Left lung (tissue), 10 donors: Measurements from ENCODE around the gene SEM1. TPM values are rescaled to one million over a fixed set of nuclear protein-coding genes. Genes with fewer than 3 reads are reported as not detected.

Experiments
- ATAC-seq: fragments of 200-7000 bp; cut with Tn5 transposase; one replicate; pipeline ENCODE4 v1.9.1; 2020; ENCODE audit warnings: moderate library complexity
- DNase-seq, 4 donors: peaks; one replicate each; pipeline ENCODE4 v3.0.0-alpha.2; 2013 to 2020
- H3K27ac ChIP-seq, 2 donors: fragments of 200-600 bp; sonication (generic) in 1 of 2; one replicate each; pipeline versions ENCODE4 v1.5.0 to v1.8.0; 2020 to 2021
- H3K27me3 ChIP-seq, 2 donors: fragments of 200-600 bp; sonication (generic) in 1 of 2; one replicate each; pipeline versions ENCODE4 v1.5.0 to v1.8.0; 2020 to 2021
- H3K36me3 ChIP-seq, 2 donors: fragments of 200-600 bp; sonication (generic) in 1 of 2; one replicate each; pipeline versions ENCODE4 v1.5.0 to v1.8.0; 2020 to 2021
- H3K4me1 ChIP-seq, 2 donors: fragments of 200-600 bp; one replicate each; pipeline ENCODE4 v1.8.0; 2021
- H3K4me3 ChIP-seq, 2 donors: fragments of 200-600 bp; sonication (generic) in 1 of 2; one replicate each; pipeline versions ENCODE4 v1.5.0 to v1.8.0; 2020 to 2021; ENCODE audit warnings: mild to moderate bottlenecking in 1 of 2
- H3K9me3 ChIP-seq, 2 donors: fragments of 200-600 bp; sonication (generic) in 1 of 2; one replicate each; pipeline versions ENCODE4 v1.5.0 to v1.8.0; 2020 to 2021
- CTCF ChIP-seq, 2 donors: fragments of 200-600 bp; sonication (generic) in 1 of 2; IDR thresholded peaks; one replicate each; pipeline versions ENCODE4 v1.5.0 to v1.8.0; 2021; ENCODE audit warnings: antibody characterized with exemption in 2 of 2
- intact Hi-C, 2 donors: fragments of 100-400 bp; cut with DNase I; formaldehyde crosslinking; loops; one replicate each; pipeline versions ENCODE4 v1.11.2 to v1.14.2; 2022
- polyA plus RNA-seq, 6 donors: library from polyadenylated mRNA; unstranded; fragments of 120-200 nt; gene quantifications; one replicate each; pipeline ENCODE4 v1.2.1, GENCODE V29; 2013; ENCODE audit not compliant: insufficient read length in 6 of 6
- total RNA-seq, 2 donors: library from RNA; stranded (reverse); fragmentation: NEBNext Ultra II Directional; extraction: Animal tissue kit (Norgen Biotek cat#: 25700); gene quantifications; one replicate each; pipeline ENCODE4 v1.2.1, GENCODE V29; 2021
- donor health status: DM: no; HTN: yes; CAD: no.
- donor health status: DM: no; HTN: no; CAD: no.

SEM1 gene
- total and polyA plus RNA-seq, 8 donors: 34.1 to 200 (median 179) TPM

- TF ChIP-seq CTCF (IDR thresholded peaks at IDR 0.05): no peak
- Histone ChIP-seq H3K27ac (no peak overlapping the region), H3K36me3 (peaks cover 0 to 4% of the 10 kb centered on the region in 2 donors), H3K4me3 (no peak overlapping the region), H3K4me1 (no peaks in the 10 kb centered on the region), H3K27me3 (no peaks in the 10 kb centered on the region), H3K9me3 (no peaks in the 10 kb centered on the region)
- no peak for ATAC-seq
- intact Hi-C loops: no loop called here
- no peak for DNase-seq
These were observed 34.1 kb downstream of the SEM1 start for GRCh38 chr7:96675548-96675947.

GRCh38 chr7:96674565-96674964 is 35.1 kb downstream of the SEM1 start:
- peaks cover 0 to 4% of the 10 kb centered on the region in 2 donors for H3K36me3 ChIP-seq
- TF ChIP-seq CTCF (IDR thresholded peaks at IDR 0.05): no peak
- no peaks in the 10 kb centered on the region for H3K9me3 ChIP-seq
- no peak for ATAC-seq
- no peak overlapping the region for H3K27ac ChIP-seq
- no peaks in the 10 kb centered on the region for H3K4me1 ChIP-seq
- no peak overlapping the region for H3K4me3 ChIP-seq
- intact Hi-C loops: no loop called here
- no peak for DNase-seq
- H3K27me3 ChIP-seq: no peaks in the 10 kb centered on the region

- ATAC-seq (no peak), DNase-seq (no peak)
- Histone ChIP-seq H3K27ac (no peak overlapping the region), H3K27me3 (no peaks in the 10 kb centered on the region), H3K9me3 (no peaks in the 10 kb centered on the region), H3K4me1 (no peaks in the 10 kb centered on the region), H3K4me3 (no peak overlapping the region), H3K36me3 (peaks cover 0 to 4% of the 10 kb centered on the region in 2 donors)
- intact Hi-C loops: no loop called here
- TF ChIP-seq CTCF (IDR thresholded peaks at IDR 0.05): no peak
These were observed 37.8 kb downstream of the SEM1 start for GRCh38 chr7:96671854-96672253.

- Histone ChIP-seq H3K27ac (no peak overlapping the region), H3K36me3 (peaks cover 0 to 4% of the 10 kb centered on the region in 2 donors), H3K9me3 (no peaks in the 10 kb centered on the region), H3K4me1 (no peaks in the 10 kb centered on the region), H3K4me3 (no peak overlapping the region), H3K27me3 (no peaks in the 10 kb centered on the region)
- no peak for TF ChIP-seq CTCF (IDR thresholded peaks at IDR 0.05)
- ATAC-seq (no peak), DNase-seq (no peak)
- intact Hi-C loops: no loop called here
These were observed 39.0 kb downstream of the SEM1 start for GRCh38 chr7:96670338-96671289.

- no peak overlapping the region for H3K4me3 ChIP-seq
- H3K27me3 ChIP-seq: no peaks in the 10 kb centered on the region
- peaks cover 0 to 4% of the 10 kb centered on the region in 2 donors for H3K36me3 ChIP-seq
- H3K4me1 ChIP-seq: no peaks in the 10 kb centered on the region
- DNase-seq (no peak), ATAC-seq (no peak)
- TF ChIP-seq CTCF (IDR thresholded peaks at IDR 0.05): no peak
- no peak overlapping the region for H3K27ac ChIP-seq
- intact Hi-C loops: no loop called here
- H3K9me3 ChIP-seq: no peaks in the 10 kb centered on the region
These were observed 39.8 kb downstream of the SEM1 start for GRCh38 chr7:96669812-96670211.
